H1 (cell line): ENCODE results near the gene RIMS3. TPM values are rescaled to one million over a fixed set of nuclear protein-coding genes. Genes with fewer than 3 reads are reported as not detected.

Experiments
- ASH2L ChIP-seq: fragments of 200-600, 300-600 bp; sonication (generic); IDR thresholded peaks from one replicate; pipeline ENCODE4 v1.7.1; 2017; ENCODE audit warnings: low read length
- BACH1 ChIP-seq: IDR thresholded peaks from 2 replicates; pipeline ENCODE4 v1.6.1; 2012; ENCODE audit warnings: low read length, improper control_type of control experiment
- CBX8 ChIP-seq: fragments of 300-800, 300-1000 bp; sonication (generic); IDR thresholded peaks from 2 replicates; pipeline ENCODE4 v1.7.1; 2016; ENCODE audit warnings: low read depth, low read length, borderline replicate concordance
- E2F6 ChIP-seq: IDR thresholded peaks from 2 replicates; pipeline ENCODE4 v1.6.1; 2012; ENCODE audit warnings: inconsistent platforms
- EP300 ChIP-seq, 2 experiments: IDR thresholded peaks; 1 replicate in 1 of 2; 2 replicates in 1 of 2; pipeline ENCODE4 v1.6.1; 2011 to 2012; ENCODE audit warnings: low read depth in 2 of 2, low read length in 2 of 2, mild to moderate bottlenecking in 2 of 2, borderline replicate concordance in 1 of 2, inconsistent platforms in 1 of 2, moderate library complexity in 1 of 2
- EZH2 ChIP-seq: fragments of 200-600 bp; sonication (generic); IDR thresholded peaks from 2 replicates; pipeline ENCODE4 v1.7.1; 2012; ENCODE audit warnings: low read depth, mild to moderate bottlenecking, moderate library complexity, low read length, inconsistent platforms; ENCODE audit not compliant: severe bottlenecking
- GABPA ChIP-seq: IDR thresholded peaks from 2 replicates; pipeline ENCODE4 v1.6.1; 2011; ENCODE audit warnings: mild to moderate bottlenecking, low read length, moderate library complexity, borderline replicate concordance; ENCODE audit not compliant: insufficient read depth
- GTF2F1 ChIP-seq: IDR thresholded peaks from 2 replicates; pipeline ENCODE4 v1.6.1; 2012; ENCODE audit warnings: low read depth, low read length, improper control_type of control experiment, borderline replicate concordance
- KDM1A ChIP-seq: fragments of 200-600, 300-600 bp; sonication (generic); IDR thresholded peaks from 2 replicates; pipeline ENCODE4 v1.7.1; 2016; ENCODE audit warnings: mild to moderate bottlenecking, low read length, borderline replicate concordance
- MAFK ChIP-seq: IDR thresholded peaks from 2 replicates; pipeline ENCODE4 v1.6.1; 2012; ENCODE audit warnings: low read depth, mild to moderate bottlenecking, improper control_type of control experiment, low read length
- NANOG ChIP-seq: IDR thresholded peaks from 2 replicates; pipeline ENCODE4 v1.6.1; 2011; ENCODE audit warnings: low read length, low read depth, mild to moderate bottlenecking, inconsistent platforms; ENCODE audit not compliant: insufficient read depth, poor library complexity, severe bottlenecking
- NRF1 ChIP-seq: IDR thresholded peaks from 2 replicates; pipeline ENCODE4 v1.6.1; 2011; ENCODE audit warnings: mild to moderate bottlenecking, low read depth, low read length, improper control_type of control experiment
- PHF8 ChIP-seq: fragments of 200-600 bp; sonication (generic); conservative IDR thresholded peaks from 2 replicates; pipeline ENCODE4 v1.7.1; 2012; ENCODE audit warnings: low read depth, mild to moderate bottlenecking, inconsistent platforms, low read length, moderate library complexity
- SAP30 ChIP-seq: fragments of 300-600 bp; sonication (generic); IDR thresholded peaks from 2 replicates; pipeline ENCODE4 v1.7.1; 2012; ENCODE audit warnings: low read length, moderate library complexity, mild to moderate bottlenecking, inconsistent platforms; ENCODE audit not compliant: insufficient read depth, insufficient replicate concordance
- SP1 ChIP-seq: IDR thresholded peaks from 2 replicates; pipeline ENCODE4 v1.6.1; 2011; ENCODE audit warnings: low read depth, low read length
- SP4 ChIP-seq: IDR thresholded peaks from 2 replicates; pipeline ENCODE4 v1.6.1; 2012; ENCODE audit warnings: low read length, inconsistent platforms
- SRF ChIP-seq: IDR thresholded peaks from 2 replicates; pipeline ENCODE4 v1.6.1; 2011; ENCODE audit warnings: mild to moderate bottlenecking, low read depth, low read length, moderate library complexity
- TAF7 ChIP-seq: optimal IDR thresholded peaks from 2 replicates; pipeline ENCODE3; 2011; ENCODE audit warnings: low read depth, mild to moderate bottlenecking, inconsistent platforms, low read length, moderate library complexity, borderline replicate concordance
- TCF12 ChIP-seq: IDR thresholded peaks from 2 replicates; pipeline ENCODE4 v1.6.1; 2011; ENCODE audit warnings: low read depth, mild to moderate bottlenecking, low read length
- USF2 ChIP-seq: IDR thresholded peaks from 2 replicates; pipeline ENCODE4 v1.6.1; 2011; ENCODE audit warnings: low read length, improper control_type of control experiment
- polyA plus RNA-seq, 7 experiments: library from polyadenylated mRNA; depleted of rRNA in 3 of 7; stranded (reverse) in 5 of 7; unstranded in 2 of 7; fragments of >200 nt in 5 of 7; fragments of 200-250 nt in 2 of 7; gene quantifications; 1 replicate in 5 of 7; 2 replicates in 1 of 7; 4 replicates in 1 of 7; pipeline versions ENCODE4 v1.2.1 to v1.2.3, GENCODE V29; 2011 to 2013; ENCODE audit warnings: missing spikeins in 2 of 7, mixed read lengths in 2 of 7
- total RNA-seq: library from RNA; stranded (reverse); fragmentation: NEBNext Ultra II Directional; extraction: Animal tissue kit (Norgen Biotek cat#: 25700); gene quantifications from 2 replicates; pipeline ENCODE4 v1.2.1, GENCODE V29; 2021

The RIMS3 gene
- total and polyA plus RNA-seq, 2 of the 8 experiments (the other 6 are each of a cell fraction or from before 2014, with no cell fraction given) = 13.3 to 20.6 TPM

- TF ChIP-seq MAFK (no peak), NANOG (no peak), GABPA (no peak), NRF1 (no peak), TCF12 (no peak), GTF2F1 (no peak), BACH1 (peak; percentile 6; the same call in 1 of the 2 replicates), SRF (no peak), E2F6 (peak; percentile 83), SAP30 (no peak), SP1 (0 out of 2 replicates have a peak, but pooled peaks have one; percentile 15), KDM1A (no peak), CBX8 (no peak), ASH2L (peak; percentile 98), USF2 (0 out of 2 replicates have a peak, but pooled peaks have one; percentile 16), EP300 (IDR thresholded peaks at IDR 0.05; ENCODE audit: borderline replicate concordance in 1 of 2, low read depth in 2 of 2, low read length in 2 of 2) (peak in 1 of 2 experiments; percentile 3; a peak in 1 of 3 replicates), PHF8 (peak; percentile 98), SP4 (peak; percentile 87; the same call in 1 of the 2 replicates), EZH2 (no peak), TAF7 (peak; percentile 93)
These were observed 26.3 kb upstream of the RIMS3 start, which contains the start of gene NFYC (continued) for GRCh38 chr1:40691538-40692428.
